D721Med (cell line): ENCODE measurements around the gene RFX5.

Experiments used
- DNase-seq: peaks from one replicate; pipeline ENCODE4 v3.0.0; 2011; ENCODE audit warnings: low spot score; ENCODE audit not compliant: insufficient read length
- FAIRE-seq: peaks from 2 replicates; lab custom pipeline; 2011; peaks lifted over from hg19 to GRCh38; lab: Jason Lieb, UNC
- TF ChIP-seq, protein P1 (sequence below): IDR thresholded peaks from 2 replicates; pipeline ENCODE4 v1.5.1; 2012; ENCODE audit warnings: mild to moderate bottlenecking, control low read depth; ENCODE audit not compliant: insufficient read depth; ENCODE audit errors: missing control alignments

The RFX5 gene

DNA sequence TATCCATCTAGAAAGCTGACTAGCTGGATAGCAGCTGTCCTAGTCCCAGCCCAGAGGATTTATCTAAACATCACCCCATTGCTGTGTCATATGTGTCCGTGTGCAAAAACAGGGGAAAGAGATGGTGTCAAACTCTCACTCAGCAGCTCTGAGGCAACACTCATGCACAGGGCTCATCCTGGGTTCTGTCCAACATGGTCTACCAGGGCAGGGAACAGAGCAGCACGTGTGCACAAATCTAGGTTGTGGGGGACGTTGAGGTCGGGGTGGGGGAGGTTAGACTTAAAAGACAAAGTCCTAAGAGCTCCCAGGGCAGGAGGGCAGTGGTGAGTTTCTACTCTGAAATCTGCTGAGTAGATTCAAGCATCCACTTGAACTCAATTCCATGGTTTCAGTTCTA, 36.0 kb downstream of the RFX5 start:
- DNase-seq (no peak), FAIRE-seq (no peak)
- TF ChIP-seq, protein P1, sequence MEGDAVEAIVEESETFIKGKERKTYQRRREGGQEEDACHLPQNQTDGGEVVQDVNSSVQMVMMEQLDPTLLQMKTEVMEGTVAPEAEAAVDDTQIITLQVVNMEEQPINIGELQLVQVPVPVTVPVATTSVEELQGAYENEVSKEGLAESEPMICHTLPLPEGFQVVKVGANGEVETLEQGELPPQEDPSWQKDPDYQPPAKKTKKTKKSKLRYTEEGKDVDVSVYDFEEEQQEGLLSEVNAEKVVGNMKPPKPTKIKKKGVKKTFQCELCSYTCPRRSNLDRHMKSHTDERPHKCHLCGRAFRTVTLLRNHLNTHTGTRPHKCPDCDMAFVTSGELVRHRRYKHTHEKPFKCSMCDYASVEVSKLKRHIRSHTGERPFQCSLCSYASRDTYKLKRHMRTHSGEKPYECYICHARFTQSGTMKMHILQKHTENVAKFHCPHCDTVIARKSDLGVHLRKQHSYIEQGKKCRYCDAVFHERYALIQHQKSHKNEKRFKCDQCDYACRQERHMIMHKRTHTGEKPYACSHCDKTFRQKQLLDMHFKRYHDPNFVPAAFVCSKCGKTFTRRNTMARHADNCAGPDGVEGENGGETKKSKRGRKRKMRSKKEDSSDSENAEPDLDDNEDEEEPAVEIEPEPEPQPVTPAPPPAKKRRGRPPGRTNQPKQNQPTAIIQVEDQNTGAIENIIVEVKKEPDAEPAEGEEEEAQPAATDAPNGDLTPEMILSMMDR = no peak

DNA sequence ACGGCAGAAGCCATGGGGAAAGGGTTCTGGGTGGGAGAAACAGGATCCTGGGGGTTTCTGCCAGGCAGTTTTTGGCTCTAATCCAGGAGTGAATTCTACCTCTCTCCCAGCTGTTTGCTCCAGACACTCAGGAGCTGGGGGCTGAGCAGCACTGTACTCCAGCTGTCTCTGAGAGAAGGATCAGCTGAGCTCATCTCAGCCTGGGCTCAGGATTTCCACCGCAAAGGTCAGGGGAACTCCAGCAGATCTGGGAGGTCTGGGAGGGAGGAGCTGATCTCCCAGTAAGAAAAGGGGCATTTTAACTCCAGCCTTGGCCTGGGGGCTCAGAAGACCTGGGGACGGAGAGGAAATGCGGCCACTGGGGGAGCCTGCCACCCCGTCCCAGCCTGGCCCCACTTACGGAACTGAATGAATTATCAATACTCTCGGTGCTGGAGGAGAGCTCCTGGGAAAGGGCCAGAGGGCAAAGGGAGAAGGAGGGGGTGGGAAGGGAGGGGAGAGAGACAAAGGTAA, 37.2 kb downstream of the RFX5 start:
- DNase-seq (no peak), FAIRE-seq (no peak)
- TF ChIP-seq, protein P1 = no peak

DNA sequence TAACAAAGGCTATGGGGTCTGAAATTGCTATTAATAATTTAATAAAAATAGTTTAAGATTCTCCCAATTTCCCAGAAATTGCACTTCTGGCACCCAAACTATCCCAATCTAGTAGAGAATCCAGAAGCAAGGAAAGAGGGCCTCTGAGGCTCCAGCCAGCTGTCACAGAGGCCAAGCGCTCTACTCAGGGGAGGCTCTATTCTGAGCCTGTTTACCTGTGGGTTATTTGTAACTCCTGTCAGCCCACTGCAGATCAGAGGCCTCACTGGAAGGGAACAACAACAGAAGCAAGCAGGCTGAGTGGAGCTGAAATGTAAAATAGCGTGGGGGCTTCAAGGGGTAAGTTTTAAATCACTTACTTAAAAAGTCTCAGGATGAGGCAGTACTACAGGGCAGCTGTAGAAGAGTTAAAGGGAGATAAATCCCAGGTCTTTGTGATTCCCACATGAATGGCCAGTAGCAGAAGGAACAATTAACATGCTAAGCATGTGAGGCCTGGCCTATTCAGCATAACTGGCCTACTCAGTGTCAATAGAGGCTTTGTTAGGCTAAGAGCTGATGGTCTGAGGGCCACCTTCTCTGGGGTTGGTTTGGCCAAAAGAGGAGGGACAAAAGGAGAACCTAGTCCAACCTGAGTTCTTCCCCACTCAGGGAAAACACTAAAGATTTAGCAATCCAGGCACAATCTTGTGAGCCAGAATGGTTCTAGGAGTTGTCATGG, 52.1 kb downstream of the RFX5 start:
- no peak for DNase-seq
- FAIRE-seq = no peak
- TF ChIP-seq, protein P1 = no peak

DNA sequence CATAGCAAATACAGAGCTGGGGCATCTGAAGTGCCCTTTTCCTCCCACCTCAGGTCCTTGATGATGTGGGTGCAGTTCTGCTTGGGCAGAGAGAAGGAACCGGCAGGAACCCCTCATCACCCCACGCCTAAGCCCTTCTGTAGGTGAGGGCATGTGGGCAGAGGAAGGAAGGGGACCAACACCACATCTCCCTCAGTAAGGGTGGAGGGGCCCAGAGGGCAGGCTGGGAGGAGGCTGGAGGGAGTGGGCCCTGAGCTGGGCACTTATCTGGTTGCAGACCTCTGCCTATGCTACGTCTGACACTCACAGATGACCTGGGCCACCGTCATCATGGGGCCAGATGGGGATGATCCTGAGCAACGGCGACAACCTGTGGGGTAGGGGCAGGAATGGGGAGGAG, 54.0 kb downstream of the RFX5 start:
- DNase-seq = no peak
- TF ChIP-seq, protein P1 = no peak
- FAIRE-seq = no peak

DNA sequence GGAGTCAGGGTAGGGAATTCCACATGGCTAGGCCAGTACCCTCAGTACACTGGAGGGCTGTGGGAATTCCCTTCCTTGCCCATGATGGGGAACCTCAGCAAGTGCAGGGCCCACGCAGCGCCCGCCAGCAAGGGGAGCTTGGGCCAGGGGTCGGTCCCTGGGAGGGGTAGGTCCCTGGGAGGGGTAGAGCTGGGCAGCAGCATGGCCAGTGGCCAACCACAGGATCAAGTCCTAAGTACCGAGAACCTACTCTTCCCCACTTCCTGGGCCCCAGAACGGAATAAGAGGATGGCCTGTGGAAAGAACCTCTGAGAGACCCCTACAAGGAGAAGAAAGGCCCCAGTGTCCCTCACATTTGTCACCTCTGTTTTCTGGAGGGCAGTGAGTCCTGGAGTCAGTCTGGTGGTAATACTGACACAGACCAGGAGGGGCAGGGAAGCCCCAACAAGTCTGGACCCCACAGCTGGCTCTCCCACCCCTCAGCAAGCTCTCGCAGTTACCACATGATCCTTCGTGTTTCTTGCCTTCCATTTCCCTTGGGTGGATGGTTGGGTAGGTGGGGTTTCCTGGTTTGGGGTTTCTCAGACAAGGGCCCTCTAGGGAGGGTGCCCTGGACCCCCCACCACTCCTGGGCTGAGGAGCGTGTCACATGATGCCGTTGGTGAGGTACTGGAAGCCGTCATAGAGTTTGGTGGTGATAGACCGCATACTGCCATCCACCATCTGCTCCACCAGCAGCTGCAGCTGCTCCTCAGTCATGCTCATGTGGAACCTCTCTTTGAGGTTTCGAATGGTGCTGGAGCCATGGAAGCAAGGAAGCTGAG, 54.6 kb downstream of the RFX5 start:
- FAIRE-seq (no peak), DNase-seq (peak; percentile 32)

DNA sequence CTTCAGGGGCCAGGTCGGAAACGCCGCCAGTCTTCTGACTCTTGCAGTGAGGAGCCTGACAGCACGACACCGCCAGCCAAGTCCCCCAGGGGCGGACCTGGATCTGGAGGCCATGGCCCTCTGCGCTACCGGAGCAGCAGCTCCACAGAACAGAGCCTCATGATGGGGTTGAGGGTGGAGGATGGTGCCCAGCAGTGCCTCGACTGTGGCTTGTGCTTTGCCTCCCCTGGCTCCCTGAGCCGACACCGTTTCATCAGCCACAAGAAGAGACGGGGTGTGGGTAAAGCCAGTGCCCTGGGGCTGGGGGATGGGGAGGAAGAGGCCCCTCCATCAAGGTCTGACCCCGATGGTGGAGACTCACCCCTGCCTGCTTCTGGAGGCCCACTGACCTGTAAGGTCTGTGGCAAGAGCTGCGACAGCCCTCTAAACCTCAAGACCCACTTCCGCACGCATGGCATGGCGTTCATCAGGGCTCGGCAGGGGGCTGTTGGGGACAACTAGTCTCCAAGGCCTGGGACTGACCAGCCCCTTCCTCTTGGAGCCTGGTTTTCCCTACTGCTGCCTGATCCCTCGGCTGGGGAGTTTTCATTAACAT, 56.2 kb downstream of the RFX5 start:
- no peak for FAIRE-seq
- TF ChIP-seq, protein P1 = no peak
- DNase-seq = no peak

More for the DNA sequence above, 54.6 kb downstream of the RFX5 start:
- TF ChIP-seq, protein P1 = no peak
